ENCODE data around the gene ZIC3. TPM values are rescaled to one million over a fixed set of nuclear protein-coding genes. Genes with fewer than 3 reads are reported as not detected.
"Not testable (repeated sequence)": the region's sequence is repeated elsewhere in the genome, so short reads cannot be mapped to it uniquely, and the experiment has no call there.

The ZIC3 gene
- total RNA-seq = not detected in 2 replicates
- not detected for polyA plus RNA-seq (2012)

- DNase-seq (ENCODE audit: low read depth) = no peak
Measured at GRCh38 chrX:137565921-137566745, at the start of gene ZIC3. Gene ZIC3, plus strand, starts transcription at chrX:137566127. Its CDS starts 565 bp downstream, at chrX:137566692.

GRCh38 chrX:137519459-137519858 lies 46.5 kb upstream of the ZIC3 start:
- no peak for DNase-seq (ENCODE audit: low read depth)

GRCh38 chrX:137545711-137546651 lies 19.9 kb upstream of the ZIC3 start:
- DNase-seq (ENCODE audit: low read depth) = no peak

DNA sequence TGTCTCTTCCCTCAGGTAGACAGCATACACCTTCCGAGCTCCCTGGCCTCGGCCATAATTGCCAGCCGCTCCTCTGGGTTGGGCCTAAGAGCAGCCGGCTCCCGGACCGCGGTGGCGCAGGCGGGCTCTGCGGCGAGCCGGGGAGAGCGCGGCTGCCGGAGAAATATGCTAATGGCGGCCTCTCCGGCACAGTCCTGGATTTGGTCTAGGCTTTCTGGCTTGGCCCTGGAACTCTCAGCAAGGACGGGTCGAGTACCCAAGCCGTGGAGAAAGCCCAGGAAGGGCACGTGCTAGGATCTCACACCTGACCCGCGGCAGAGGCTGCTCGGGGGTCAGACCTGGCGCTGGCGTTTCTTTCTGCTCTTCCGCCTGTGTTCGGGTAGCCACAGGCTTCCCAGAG lies 18.6 kb upstream of the ZIC3 start:
- no peak for DNase-seq (ENCODE audit: low read depth)

GRCh38 chrX:137548261-137548660 lies 17.7 kb upstream of the ZIC3 start:
- no peak for DNase-seq (ENCODE audit: low read depth)

DNA sequence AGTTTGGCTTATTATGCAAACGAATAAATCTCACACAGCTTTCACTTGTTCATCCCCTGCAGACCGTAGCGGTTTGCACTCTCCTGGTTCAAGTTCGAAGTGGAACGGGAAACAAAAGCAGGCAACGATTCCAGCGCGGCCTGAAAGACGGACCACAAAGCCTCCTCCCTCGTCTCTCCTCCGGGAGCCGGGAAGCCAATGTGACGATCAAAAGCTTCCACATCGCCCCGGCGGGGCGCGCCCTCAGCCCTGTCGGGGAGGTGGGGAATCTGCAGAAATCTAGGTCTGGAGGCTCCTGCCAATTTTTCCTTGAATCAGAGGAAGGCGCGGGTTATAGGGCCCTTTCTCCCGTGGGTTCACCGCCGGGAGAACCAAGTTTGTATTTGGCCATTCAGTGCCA lies 16.9 kb upstream of the ZIC3 start:
- DNase-seq (ENCODE audit: low read depth) = no peak

- no peak for DNase-seq (ENCODE audit: low read depth)
Measured at GRCh38 chrX:137549851-137550664, 15.9 kb upstream of the ZIC3 start.

GRCh38 chrX:137550665-137551261 lies 15.2 kb upstream of the ZIC3 start:
- DNase-seq (ENCODE audit: low read depth) = no peak

- DNase-seq (ENCODE audit: low read depth) = not testable (repeated sequence)
Measured at GRCh38 chrX:137552098-137552497, 13.8 kb upstream of the ZIC3 start.

- no peak for DNase-seq (ENCODE audit: low read depth)
Measured at GRCh38 chrX:137562096-137562495, 3.8 kb upstream of the ZIC3 start.

GRCh38 chrX:137563681-137564651 lies 2.0 kb upstream of the ZIC3 start:
- no peak for DNase-seq (ENCODE audit: low read depth)

DNA sequence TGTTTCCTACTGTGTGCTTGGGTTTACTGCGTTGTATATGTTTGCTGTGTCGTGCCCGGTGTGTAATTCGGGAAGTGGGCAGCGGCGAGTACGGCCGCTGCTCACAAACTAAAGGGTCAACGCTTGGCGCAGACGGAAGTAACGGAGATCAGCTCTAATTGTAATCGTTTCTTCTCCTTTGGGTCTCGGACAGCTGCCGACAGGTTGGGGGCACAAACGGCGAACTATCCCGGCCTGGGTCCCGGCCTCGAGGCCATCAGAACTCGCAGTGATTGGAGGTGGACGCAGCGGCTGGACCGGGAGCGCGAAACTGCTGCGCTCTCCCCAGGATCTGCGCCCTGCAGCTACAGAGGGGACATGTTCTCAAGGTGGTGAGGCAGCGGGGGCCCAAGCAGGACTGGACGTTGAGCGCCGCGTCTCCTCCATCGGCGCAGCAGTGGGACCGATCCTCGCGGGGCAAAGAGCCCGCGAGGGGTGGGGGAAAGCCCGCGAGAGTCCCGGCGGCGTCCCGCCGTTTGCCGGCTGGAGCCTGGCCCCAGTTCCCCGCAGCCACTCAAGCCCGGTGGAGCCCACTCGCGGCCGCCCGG lies 516 bp upstream of the ZIC3 start:
- no peak for DNase-seq (ENCODE audit: low read depth)

- DNase-seq (ENCODE audit: low read depth) = no peak
Measured at GRCh38 chrX:137566746-137567679, 1.1 kb downstream of the ZIC3 start.

DNA sequence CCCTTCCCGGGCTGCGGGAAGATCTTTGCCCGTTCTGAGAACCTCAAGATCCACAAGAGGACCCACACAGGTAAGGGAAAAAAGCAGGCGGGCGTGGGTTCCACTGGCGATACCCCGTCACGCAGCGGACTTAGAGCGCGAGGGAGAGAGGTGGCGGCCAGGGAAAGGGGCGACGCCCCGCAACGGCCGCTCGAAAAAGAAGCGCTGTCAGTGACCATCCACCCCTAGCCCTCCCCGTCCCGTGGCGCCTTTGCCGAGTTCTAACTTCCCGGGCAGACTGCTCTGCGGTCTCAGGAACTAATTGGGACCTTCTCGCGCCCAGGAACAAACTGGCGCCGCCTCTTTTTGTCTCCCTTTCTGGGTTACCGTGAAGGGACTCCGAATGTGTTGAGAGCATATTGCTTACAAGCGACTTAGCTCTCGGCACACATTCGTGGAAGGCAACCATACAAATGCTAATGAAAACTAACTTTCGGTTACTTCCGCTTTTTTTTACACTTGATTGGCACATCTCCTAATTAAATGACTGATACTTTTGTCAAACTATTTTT lies 1.8 kb downstream of the ZIC3 start:
- DNase-seq (ENCODE audit: low read depth) = no peak

DNA sequence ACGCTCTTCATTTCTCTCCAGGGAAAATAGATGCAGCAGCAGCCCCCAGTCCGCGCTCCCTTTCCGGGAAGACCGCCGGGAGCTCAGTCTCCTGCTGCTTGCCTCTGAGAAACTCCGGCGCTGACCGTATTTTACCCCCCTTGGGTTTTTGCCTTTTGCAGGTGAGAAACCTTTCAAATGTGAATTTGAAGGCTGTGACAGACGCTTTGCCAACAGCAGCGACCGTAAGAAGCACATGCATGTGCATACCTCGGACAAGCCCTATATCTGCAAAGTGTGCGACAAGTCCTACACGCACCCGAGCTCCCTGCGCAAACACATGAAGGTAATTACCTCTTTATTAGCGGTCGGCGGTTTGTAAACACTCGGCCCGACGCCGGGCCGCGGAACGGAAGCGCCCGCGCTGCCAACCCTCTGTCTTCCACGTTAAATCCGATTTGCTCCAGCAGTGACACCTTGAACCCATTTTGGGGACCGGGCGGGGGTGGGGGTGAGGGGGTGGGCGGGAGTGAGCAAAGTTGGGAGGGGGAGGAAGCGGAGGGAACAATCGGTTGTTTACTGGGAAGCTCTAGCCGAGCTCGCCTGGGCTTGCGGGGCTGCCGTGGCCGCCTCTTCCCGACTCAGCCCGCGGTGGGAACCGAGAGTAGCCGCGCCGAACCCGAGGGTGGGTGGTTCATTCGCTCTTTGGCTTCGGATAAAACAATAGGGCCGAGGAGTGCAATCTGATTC lies 3.0 kb downstream of the ZIC3 start:
- no peak for DNase-seq (ENCODE audit: low read depth)

DNA sequence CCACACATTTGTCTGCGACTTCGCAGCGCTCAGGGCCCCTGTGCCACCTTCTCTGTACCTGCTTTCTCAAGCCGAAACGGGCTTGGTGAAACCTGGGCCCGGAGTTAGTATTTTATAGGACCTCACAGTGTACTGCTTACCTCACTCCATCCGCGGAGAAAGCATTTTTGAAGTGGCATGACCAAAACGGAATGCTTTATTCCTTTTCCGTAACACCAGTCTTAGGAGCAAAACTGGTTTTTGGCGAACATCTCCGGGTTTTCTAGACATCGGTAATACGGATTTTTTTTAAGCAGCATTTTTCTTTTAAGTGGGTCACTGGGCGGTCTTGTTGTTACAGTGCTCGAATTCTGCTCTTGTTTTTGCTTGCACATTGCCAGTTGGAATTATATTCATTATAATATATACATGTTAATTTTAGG lies 3.6 kb downstream of the ZIC3 start:
- no peak for DNase-seq (ENCODE audit: low read depth)

Measured in myocyte (in vitro differentiated cells).